ENCODE results near the gene ABCC8. TPM values are rescaled to one million over a fixed set of nuclear protein-coding genes. Genes with fewer than 3 reads are reported as not detected.

The ABCC8 gene
- total RNA-seq, 1 donor from 2014 or later, result not detected

DNA sequence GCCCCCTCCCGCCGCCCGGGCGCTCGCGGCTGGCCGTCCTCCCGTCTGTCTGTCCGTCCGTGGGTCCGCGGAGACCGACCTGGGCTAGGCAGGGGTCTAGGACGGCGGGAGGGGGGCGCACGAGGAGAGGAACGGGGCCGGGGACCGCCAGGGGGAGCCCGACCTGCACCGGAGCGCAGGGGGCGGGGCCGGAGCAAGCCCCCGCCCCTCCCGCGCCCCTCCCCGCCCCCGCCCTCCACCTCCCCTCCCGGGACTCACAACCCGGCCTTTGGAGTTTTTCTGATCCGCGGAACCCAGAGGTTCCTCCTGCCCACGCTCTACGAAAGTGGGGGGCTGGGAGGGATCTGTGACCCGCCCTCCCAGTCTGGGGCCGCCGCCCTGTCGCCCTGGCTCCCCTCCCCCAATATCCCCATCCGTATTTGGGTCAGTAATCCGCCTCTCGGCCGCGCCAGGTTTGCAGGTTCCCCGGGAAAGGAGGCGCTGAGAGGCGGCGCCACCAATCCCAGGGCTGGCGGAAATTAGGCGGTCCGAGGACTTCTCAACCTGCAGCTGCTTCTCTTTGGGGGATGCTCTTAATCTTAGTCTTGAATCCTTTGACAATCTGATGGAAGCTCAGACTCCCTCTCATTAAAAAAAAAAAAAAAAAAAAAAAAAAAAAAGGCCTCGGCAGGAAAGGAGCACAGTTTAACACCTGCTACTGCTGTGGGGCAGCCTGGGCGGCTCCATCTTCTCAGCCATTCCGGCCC, 87.3 kb downstream of the ABCC8 start:
- Mint-ChIP-seq H3K36me3 (ENCODE audit: low read depth) (no peaks in the 10 kb centered on the region), H3K9me3 (ENCODE audit: low read depth) (no peaks in the 10 kb centered on the region), H3K4me3 (ENCODE audit: unreplicated experiment) (peak overlapping the region; percentile 68), H3K27ac (ENCODE audit: unreplicated experiment) (no peak overlapping the region), H3K27me3 (ENCODE audit: low read depth) (peaks cover 14% of the 10 kb centered on the region), H3K4me1 (ENCODE audit: low read depth) (peaks cover 2% of the 10 kb centered on the region)
- no peak for DNase-seq (ENCODE audit: low spot score)
- TF ChIP-seq, protein P1, sequence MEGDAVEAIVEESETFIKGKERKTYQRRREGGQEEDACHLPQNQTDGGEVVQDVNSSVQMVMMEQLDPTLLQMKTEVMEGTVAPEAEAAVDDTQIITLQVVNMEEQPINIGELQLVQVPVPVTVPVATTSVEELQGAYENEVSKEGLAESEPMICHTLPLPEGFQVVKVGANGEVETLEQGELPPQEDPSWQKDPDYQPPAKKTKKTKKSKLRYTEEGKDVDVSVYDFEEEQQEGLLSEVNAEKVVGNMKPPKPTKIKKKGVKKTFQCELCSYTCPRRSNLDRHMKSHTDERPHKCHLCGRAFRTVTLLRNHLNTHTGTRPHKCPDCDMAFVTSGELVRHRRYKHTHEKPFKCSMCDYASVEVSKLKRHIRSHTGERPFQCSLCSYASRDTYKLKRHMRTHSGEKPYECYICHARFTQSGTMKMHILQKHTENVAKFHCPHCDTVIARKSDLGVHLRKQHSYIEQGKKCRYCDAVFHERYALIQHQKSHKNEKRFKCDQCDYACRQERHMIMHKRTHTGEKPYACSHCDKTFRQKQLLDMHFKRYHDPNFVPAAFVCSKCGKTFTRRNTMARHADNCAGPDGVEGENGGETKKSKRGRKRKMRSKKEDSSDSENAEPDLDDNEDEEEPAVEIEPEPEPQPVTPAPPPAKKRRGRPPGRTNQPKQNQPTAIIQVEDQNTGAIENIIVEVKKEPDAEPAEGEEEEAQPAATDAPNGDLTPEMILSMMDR (IDR thresholded peaks at IDR 0.05), result peak; percentile 86

DNA sequence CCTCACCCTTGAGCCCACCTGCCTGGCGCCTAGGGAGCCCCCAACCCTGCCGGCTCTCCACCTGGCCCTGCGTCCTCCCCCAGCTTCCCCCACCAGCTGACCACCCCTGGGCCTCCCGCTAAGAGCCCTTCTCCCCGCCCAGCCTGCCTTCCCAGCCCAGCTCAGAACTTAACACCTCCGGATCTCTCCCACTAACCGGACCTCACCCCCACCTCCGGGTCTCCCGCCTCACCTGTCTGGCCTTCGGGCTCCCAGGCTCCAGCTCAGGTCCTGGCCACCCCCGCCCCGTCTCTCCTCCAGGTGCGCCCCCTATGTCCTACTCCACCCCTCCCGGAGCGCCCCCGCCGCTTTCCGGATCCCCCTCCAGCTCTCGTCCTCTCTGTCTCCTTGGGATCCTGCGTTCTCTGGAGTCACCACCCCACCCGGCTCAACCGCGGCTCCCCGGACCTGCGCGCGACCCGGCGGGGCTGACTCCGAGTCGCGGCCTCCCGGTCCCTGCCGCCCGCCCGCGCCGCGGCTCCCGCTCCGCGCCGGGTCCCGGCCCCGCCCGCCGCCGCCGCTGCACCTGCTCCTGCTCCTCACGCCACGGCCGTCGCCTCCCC, 87.9 kb downstream of the ABCC8 start, which contains the start of gene KCNJ11:
TSS of gene KCNJ11 (minus strand) at position 51 of the 602 bp plus-strand sequence. CDS start 568 bp downstream, outside the sequence.
- peak within 1 kb of the TSS; percentile 68 for H3K4me3 Mint-ChIP-seq (ENCODE audit: unreplicated experiment)
- no peaks in the 10 kb centered on the region for H3K9me3 Mint-ChIP-seq (ENCODE audit: low read depth)
- H3K27ac Mint-ChIP-seq (ENCODE audit: unreplicated experiment), result no peak within 1 kb of the TSS
- H3K36me3 Mint-ChIP-seq (ENCODE audit: low read depth), result no peaks in the 10 kb centered on the region
- peaks cover 14% of the 10 kb centered on the region for H3K27me3 Mint-ChIP-seq (ENCODE audit: low read depth)
- TF ChIP-seq, protein P1 (IDR thresholded peaks at IDR 0.05), result no peak
- peaks cover 2% of the 10 kb centered on the region for H3K4me1 Mint-ChIP-seq (ENCODE audit: low read depth)
- no peak for DNase-seq (ENCODE audit: low spot score)

DNA sequence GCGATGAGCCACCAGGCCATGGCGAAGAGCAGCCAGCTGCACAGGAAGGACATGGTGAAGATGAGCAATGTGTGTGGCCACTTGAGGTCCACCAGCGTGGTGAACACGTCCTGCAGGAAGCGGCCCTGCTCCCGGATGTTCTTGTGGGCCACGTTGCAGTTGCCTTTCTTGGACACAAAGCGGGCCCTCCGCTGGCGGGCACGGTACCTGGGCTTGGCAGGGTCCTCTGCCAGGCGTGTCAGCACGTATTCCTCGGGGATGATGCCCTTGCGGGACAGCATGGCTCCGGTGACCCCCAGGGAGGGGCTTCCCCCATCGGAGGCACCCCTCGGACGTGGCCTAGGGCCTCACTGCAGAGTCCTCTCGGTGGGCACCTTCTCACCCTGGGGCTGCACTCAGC, 88.8 kb downstream of the ABCC8 start:
- no peaks in the 10 kb centered on the region for H3K9me3 Mint-ChIP-seq (ENCODE audit: low read depth)
- TF ChIP-seq, protein P1 (IDR thresholded peaks at IDR 0.05), result no peak
- H3K36me3 Mint-ChIP-seq (ENCODE audit: low read depth), result no peaks in the 10 kb centered on the region
- no peak overlapping the region for H3K4me3 Mint-ChIP-seq (ENCODE audit: unreplicated experiment)
- no peak overlapping the region for H3K27ac Mint-ChIP-seq (ENCODE audit: unreplicated experiment)
- H3K27me3 Mint-ChIP-seq (ENCODE audit: low read depth), result peaks cover 14% of the 10 kb centered on the region
- peaks cover 2% of the 10 kb centered on the region for H3K4me1 Mint-ChIP-seq (ENCODE audit: low read depth)
- no peak for DNase-seq (ENCODE audit: low spot score)

DNA sequence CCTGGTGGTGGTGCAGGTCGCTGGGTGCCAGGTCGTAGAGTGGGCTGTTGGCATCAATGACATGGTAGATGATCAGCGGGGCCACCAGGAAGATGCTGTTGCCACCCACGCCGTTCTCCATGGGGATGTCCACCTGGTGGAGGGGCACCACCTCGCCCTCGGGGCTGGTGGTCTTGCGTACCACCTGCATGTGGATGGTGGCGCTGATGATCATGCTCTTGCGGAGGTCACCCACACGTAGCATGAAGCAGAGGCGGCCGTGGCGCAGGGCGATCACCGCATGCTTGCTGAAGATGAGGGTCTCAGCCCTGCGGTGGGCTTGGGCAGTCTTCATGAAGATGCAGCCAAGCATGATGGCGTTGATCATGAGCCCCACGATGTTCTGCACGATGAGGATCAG, 89.4 kb downstream of the ABCC8 start:
- H3K27ac Mint-ChIP-seq (ENCODE audit: unreplicated experiment), result no peak overlapping the region
- no peaks in the 10 kb centered on the region for H3K9me3 Mint-ChIP-seq (ENCODE audit: low read depth)
- TF ChIP-seq, protein P1 (IDR thresholded peaks at IDR 0.05), result no peak
- peaks cover 2% of the 10 kb centered on the region for H3K4me1 Mint-ChIP-seq (ENCODE audit: low read depth)
- no peak overlapping the region for H3K4me3 Mint-ChIP-seq (ENCODE audit: unreplicated experiment)
- H3K27me3 Mint-ChIP-seq (ENCODE audit: low read depth), result peaks cover 14% of the 10 kb centered on the region
- H3K36me3 Mint-ChIP-seq (ENCODE audit: low read depth), result no peaks in the 10 kb centered on the region
- no peak for DNase-seq (ENCODE audit: low spot score)

DNA sequence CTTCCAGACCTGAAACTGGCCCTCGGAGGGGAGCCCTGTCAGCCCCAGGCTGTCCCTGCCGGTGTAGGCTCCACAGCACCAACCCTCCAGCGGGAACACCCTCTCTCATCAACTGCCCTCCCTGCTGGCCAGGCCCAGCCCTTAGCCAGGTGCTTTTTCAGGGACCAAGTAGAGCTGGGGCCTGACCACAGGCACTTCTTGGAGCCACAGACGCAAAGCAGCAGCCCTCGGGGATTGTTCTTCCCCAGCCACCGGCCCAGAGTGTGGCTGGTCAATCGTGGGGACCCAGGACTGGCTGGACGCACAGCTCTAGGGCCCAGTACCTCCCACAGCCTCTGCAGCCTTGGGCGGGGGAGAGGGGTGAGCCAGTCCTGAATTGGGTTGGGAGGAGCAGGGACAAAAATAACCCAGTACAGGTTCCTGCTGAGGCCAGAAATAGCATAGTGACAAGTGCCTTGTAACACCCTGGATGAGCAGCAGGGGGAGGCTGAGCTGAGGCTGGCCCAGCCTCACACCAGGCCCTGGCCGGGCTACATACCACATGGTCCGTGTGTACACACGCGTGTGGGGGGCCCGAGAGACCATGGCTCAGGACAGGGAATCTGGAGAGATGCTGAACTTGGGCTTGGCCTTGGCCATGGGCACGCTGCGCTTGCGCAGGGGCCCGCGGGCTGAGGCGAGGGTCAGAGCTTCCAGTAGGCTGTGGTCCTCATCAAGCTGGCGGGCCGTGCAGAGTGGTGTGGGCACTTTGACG, 90.1 kb downstream of the ABCC8 start:
- Mint-ChIP-seq H3K27ac (ENCODE audit: unreplicated experiment) (no peak overlapping the region), H3K4me3 (ENCODE audit: unreplicated experiment) (no peak overlapping the region), H3K27me3 (ENCODE audit: low read depth) (peaks cover 14% of the 10 kb centered on the region), H3K4me1 (ENCODE audit: low read depth) (peaks cover 2% of the 10 kb centered on the region), H3K36me3 (ENCODE audit: low read depth) (no peaks in the 10 kb centered on the region), H3K9me3 (ENCODE audit: low read depth) (no peaks in the 10 kb centered on the region)
- DNase-seq (ENCODE audit: low spot score), result no peak
- TF ChIP-seq, protein P1 (IDR thresholded peaks at IDR 0.05), result peak; percentile 78
